ENCODE measurements around the gene DHRS7B.
"Not testable (repeated sequence)": the region's sequence is repeated elsewhere in the genome, so short reads cannot be mapped to it uniquely, and the experiment has no call there.

The DHRS7B gene

GRCh38 chr17:21212826-21213637, 86.3 kb downstream of the DHRS7B start:
- DNase-seq = no peak

- DNase-seq = no peak
Observed at GRCh38 chr17:21213638-21214014, 86.9 kb downstream of the DHRS7B start.

DNA sequence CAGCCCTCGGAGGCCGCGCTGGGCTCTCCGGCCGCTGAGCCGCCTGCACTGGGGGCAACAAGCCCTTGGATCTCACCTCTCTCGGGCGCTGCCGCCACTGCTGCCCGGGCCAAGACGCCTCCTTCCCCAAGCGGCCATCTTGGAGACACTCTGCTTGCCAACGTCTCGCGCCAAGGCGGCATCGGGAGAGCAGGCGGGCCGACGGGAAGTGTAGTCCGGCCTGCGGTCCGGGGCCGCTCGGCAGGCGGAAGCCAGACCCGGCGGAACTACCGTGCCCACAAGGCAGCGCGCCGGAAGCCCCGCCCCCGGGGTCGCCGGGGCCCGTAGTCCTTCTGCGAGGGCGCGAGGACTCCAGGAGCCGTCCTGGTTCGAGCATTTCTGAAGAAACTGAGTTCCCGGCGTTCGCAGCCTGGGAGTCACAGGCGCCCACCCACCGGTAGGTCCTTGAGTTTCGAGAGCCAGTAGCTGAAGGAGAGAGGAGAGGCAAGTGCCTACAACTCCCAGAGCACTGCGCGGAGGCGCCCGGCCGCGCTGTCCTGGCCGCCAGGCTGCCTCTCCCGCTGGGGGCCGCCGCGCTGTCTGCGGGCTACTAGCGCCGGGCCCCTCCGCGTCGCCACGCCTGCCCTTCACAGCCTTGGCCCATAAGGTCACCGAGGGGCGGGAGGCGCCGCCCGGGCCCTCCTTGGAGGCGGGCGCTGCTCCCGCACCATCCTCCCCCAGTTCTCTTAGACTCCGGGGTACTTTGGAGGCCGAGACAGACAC, 87.4 kb downstream of the DHRS7B start, which contains the start of gene TMEM11:
TSS of gene TMEM11 (minus strand) at position 147 of the 762 bp plus-strand sequence. CDS start at position 138, 9 bp downstream.
- DNase-seq = peak; percentile 97

GRCh38 chr17:21214777-21215541, 88.2 kb downstream of the DHRS7B start:
- no peak for DNase-seq

- DNase-seq = no peak
Observed at GRCh38 chr17:21215935-21216334, 89.2 kb downstream of the DHRS7B start.

DNA sequence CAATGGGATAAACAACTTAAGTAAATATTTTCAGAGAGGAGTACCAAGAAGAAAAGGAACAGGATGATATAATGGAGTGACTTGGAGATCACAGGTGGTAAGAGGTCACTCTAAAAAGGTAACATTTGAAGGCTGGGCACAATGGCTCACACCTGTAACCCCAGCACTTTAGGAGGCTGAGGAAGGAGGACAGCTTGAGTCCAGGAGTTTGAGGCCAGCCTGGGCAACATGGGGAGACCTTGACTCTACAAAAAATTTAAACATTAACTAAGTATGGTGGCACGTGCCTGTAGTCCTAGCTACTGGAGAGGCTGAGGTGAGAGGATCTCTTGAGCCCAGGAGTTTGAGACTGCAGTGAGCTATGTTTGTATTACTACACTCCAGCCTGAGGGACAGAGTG, 90.6 kb downstream of the DHRS7B start:
- no peak for DNase-seq

GRCh38 chr17:21218101-21218500, 91.3 kb downstream of the DHRS7B start:
- no peak for DNase-seq

GRCh38 chr17:21218831-21219380, 92.1 kb downstream of the DHRS7B start:
- no peak for DNase-seq

- no peak for DNase-seq
Observed at GRCh38 chr17:21223086-21223485, 96.3 kb downstream of the DHRS7B start.

DNA sequence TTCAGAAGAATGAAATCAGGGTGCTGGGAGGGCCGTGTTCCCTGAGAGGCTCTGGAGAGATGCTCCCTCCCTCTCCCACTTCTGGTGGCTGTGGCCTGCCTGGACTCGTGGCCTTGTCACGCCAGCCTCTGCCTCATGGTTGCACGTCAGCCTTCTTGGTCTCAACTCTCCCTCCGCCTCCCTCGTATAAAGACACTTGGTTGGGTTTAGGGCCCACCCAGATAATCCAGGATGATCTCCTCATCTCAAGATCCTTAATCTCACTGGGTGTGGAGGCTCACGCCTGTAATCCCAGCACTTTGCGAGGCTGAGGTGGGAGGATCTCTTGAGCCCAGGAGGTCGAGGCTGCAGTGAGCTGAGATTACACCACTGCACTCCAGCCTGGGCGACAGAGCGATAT, 100.5 kb downstream of the DHRS7B start:
- not testable (repeated sequence) for DNase-seq

- DNase-seq = no peak
Observed at GRCh38 chr17:21228111-21228510, 101.3 kb downstream of the DHRS7B start.

- no peak for DNase-seq
Observed at GRCh38 chr17:21228845-21229244, 102.1 kb downstream of the DHRS7B start.

DNA sequence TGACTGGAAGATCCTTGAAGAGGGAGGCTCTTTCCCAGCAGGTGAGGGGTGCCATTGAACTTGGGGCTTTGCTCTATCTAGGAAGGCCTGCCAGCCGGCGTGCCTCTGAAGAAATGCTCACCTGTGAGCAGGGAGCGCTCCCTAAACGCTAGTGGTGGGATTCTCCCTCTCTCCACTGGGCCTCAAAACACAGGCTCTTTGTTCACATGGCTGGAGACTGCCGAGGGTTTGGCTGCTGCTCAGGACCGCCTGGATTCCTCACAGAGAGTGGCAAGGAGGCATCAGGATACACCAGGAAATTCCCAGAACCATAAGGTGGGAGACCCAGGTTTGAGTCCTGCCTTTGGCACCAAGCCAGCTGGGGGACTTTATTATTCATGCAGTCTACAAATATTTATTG, 104.8 kb downstream of the DHRS7B start:
- no peak for DNase-seq

DNA sequence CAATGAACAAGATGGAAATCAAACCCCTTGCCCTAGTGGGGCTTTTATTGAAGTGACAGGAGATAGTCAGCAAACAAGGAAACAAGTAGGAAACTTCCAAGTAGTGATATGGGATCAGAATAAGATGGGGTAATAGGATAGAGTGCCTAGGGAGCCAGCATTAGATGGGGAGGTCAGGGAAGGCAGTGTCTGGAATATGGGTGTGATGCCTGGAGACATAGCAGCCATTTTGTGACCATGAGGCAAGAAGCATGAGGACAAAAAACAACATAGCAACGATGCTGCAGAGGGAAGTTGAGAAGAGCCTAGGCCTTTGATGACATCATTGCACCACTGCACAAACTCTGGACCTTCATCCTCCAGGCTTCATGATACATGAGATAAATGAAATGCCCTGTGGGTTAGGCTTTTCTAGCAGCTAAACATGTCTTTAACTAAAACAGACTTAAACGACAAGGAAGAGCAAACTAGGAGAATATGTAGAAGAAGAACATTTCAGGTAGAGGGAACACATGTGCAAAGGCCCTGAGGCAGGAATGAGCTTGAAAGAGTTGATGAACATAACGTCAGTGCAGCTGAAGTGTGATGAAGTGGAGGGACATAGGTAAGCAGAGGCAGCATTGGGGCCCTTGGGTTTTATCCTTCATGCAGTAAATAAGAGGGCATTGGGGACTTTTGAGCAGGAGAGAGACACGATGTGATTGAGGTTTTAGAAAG, 105.4 kb downstream of the DHRS7B start:
- no peak for DNase-seq

DNA sequence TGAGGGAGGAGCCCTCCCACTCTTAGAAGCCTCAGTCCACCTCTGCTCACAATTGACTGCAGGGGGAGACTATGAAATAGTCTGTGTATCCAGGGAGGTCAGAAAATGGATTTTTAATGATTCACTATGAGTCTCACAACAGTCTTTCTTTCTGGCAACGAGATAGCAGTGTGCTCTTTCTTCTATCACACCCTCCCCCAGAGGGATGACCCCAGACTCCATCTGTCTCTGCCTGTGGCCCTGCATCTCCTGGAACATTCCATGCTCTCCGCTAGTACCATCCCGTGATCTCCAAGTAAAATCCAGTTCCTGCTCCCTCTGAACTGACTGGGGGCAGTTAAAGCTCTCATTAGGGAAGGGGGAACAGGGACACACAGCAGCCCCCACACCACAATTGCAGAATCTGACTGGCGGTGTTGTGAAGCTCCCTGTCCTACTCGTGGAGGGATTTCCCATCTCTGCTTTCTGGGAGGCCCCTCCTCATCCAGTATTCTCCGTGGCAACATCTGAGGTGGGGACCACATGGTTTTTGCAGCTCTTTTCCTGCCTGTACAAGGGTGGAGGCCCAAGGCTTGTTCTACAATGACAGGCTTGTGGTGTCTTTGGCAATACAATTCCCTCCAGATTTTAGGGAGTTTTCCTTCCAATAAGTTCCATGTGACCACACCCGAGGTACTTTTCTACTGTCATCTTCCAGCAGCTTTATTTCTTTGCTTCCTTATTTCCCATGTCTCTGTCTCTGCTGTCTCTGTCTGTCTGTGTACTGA, 107.0 kb downstream of the DHRS7B start:
- DNase-seq = no peak

DNA sequence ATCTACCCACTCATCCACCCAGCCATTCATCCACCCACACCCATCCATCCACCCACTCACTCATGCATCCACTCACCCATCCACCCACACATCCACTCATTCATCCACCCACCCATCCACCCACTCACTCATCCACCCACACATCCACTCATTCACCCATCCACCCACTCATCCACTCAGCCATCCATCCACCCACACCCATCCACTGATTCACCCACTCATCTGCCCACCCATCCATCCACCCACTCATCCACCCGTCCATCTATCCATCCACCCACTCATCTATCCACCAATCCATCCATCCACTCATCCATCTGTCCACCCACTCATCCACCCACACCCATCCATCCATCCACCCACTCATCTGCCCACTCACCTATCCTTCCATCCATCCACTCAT, 109.2 kb downstream of the DHRS7B start:
- DNase-seq = no peak

- no peak for DNase-seq
Observed at GRCh38 chr17:21239680-21240368, 113.1 kb downstream of the DHRS7B start.

DNA sequence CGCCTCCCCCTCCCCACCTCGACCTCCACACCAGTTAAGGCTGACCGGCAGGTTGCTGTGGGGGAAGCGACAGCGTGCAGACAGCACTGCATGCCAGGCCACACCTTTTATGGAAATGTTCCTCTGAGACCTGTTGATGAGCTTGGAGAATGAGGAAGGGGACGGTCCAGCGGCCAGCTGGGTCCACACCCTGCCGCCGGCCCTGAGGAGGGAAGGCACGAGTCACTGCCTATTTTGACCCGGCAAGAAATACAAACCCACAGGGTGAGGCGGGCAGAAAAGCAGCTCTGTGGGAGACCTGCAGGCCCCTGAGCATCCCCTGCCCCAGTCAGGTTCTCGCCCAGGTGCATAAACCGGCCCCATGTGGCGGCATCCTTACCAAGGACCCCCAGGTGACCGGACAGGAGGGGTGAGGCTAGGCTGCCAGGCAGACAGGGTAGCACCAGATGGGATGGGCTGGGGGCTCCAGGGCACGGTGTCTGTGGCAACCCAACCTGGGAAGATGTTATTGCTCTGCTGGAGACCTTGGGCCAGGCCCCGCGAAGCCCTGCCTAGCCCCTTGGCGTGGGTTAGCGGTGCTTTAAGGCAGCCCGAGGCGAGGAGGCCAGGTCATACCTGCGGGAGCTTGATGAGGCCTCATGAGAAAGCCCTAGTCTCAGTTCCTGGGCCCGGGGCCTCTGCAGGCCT, 113.7 kb downstream of the DHRS7B start:
- no peak for DNase-seq

All from right forelimb (tissue), 1 donor.